VCaP (cell line): ENCODE results near the gene USP11.

Experiments
- H3K27ac ChIP-seq: fragments of 450-650 bp; 2 replicates; pipeline ENCODE4 v1.5.1; 2017
- CTCF ChIP-seq: fragments of 450-650 bp; conservative IDR thresholded peaks from 2 replicates; pipeline ENCODE4 v1.5.1; 2017; ENCODE audit warnings: mild to moderate bottlenecking, moderate library complexity

USP11 gene

GRCh38 chrX:47234583-47234982, 1.8 kb downstream of the USP11 start:
- H3K27ac ChIP-seq: peak overlapping the region; percentile 86; the same call in 1 of the 2 replicates

GRCh38 chrX:47235691-47236103, 2.9 kb downstream of the USP11 start:
- no peak for TF ChIP-seq CTCF
- H3K27ac ChIP-seq: no peak overlapping the region

More at GRCh38 chrX:47234583-47234982, 1.8 kb downstream of the USP11 start:
- TF ChIP-seq CTCF: no peak

- H3K27ac ChIP-seq: no peak overlapping the region
- no peak for TF ChIP-seq CTCF
These were observed 6.4 kb downstream of the USP11 start for GRCh38 chrX:47239199-47239598.

- no peak for TF ChIP-seq CTCF
- no peak overlapping the region for H3K27ac ChIP-seq
These were observed 7.2 kb downstream of the USP11 start for GRCh38 chrX:47239898-47240545.

- H3K27ac ChIP-seq: no peak overlapping the region
- TF ChIP-seq CTCF: no peak
These were observed 7.8 kb downstream of the USP11 start for GRCh38 chrX:47240619-47241018.

- TF ChIP-seq CTCF: no peak
- H3K27ac ChIP-seq: no peak overlapping the region
These were observed 8.6 kb downstream of the USP11 start for GRCh38 chrX:47241201-47242011.

- no peak overlapping the region for H3K27ac ChIP-seq
- TF ChIP-seq CTCF: no peak
These were observed 9.5 kb downstream of the USP11 start for GRCh38 chrX:47242321-47242720.
